ENCODE data around the gene DIP2A.
"Not testable (repeated sequence)": the region's sequence is repeated elsewhere in the genome, so short reads cannot be mapped to it uniquely, and the experiment has no call there.

DIP2A gene

DNA sequence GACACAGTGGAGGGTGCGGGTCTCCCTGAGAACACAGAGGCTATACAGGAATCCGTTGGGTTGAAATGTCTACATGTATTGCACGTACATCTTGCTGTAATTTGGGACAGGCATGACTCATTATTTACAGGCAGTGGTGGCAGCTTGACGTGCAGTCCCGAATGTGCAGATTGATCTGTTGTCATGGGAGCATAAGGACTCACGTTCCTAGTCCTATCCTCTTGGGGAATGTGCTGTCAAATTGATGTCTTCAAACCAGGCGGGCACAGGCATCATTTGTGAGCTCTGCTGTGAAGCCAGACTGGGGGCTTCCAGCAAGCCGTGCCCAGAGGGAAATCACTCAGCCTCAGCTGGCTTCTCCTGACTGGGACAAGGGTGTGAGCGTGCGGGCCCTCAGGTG lies 105.7 kb downstream of the DIP2A start:
- DNase-seq (ENCODE audit: low read depth in 1 of 2, low spot score in 1 of 2), result no peak
- TF ChIP-seq JUND (IDR thresholded peaks at IDR 0.05; ENCODE audit: low read depth), result no peak
- in situ Hi-C loops (cut with HindIII; ENCODE audit: low pct_unique_long_range_greater_than_20kb, low sequenced_read_pairs), result no loop called here

DNA sequence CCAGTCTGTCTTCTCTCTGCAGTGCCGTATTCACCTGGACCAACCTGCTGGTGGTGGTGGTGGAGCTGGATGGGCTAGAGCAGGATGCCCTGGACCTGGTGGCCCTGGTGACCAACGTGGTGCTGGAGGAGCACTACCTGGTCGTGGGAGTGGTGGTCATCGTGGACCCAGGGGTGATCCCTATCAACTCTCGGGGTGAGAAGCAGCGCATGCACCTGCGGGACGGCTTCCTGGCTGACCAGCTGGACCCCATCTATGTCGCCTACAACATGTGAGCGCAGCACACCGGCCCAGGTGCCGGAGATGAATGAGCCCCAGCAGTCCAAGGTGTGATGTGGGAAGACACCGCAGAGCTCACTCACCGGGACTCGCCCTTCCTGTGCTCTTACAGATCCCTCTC lies 108.7 kb downstream of the DIP2A start:
- DNase-seq (ENCODE audit: low read depth in 1 of 2, low spot score in 1 of 2), result no peak
- in situ Hi-C loops (cut with HindIII; ENCODE audit: low pct_unique_long_range_greater_than_20kb, low sequenced_read_pairs), result no loop called here
- TF ChIP-seq JUND (IDR thresholded peaks at IDR 0.05; ENCODE audit: low read depth), result no peak

DNA sequence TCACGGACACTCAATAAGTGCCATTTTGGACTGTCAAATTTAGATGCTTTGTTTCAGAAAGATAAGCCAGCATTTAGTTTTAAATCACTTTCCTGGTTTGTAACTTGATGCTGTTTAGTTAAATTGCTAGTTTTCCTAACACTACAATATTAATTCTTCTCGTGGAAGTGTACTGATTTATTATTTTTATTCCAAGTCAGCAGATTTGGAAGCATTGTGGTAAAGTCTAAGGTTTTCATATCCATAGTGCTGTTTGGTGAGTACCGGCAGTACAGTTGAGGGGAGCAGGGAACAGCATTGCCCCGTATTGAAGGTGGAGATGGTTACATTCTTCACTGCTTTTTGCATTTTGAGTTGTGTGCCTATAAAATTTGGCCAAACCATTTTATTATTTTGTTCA lies 109.9 kb downstream of the DIP2A start:
- DNase-seq (ENCODE audit: low read depth in 1 of 2, low spot score in 1 of 2), result no peak
- no peak for TF ChIP-seq JUND (IDR thresholded peaks at IDR 0.05; ENCODE audit: low read depth)
- in situ Hi-C loops (cut with HindIII; ENCODE audit: low pct_unique_long_range_greater_than_20kb, low sequenced_read_pairs), result no loop called here

DNA sequence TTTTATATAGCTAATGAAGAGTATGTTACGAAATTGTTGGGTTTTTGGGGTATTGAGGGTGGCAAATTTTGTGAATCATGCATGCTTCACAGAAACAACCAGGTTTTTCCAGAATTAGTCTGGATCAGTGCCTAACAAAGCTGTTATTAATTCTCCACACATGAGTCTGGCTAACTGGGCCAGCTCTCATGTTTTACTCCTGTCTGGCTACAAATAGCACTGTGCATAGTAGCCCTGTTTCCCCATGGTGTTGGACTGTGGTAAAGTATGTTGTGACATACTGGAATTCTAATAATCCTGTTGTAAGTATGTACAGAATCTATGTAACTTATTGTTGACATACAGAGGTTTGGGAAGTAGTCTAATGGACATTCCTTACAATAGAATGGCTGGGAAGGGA lies 110.4 kb downstream of the DIP2A start:
- no peak for TF ChIP-seq JUND (IDR thresholded peaks at IDR 0.05; ENCODE audit: low read depth)
- in situ Hi-C loops (cut with HindIII; ENCODE audit: low pct_unique_long_range_greater_than_20kb, low sequenced_read_pairs), result no loop called here
- no peak for DNase-seq (ENCODE audit: low read depth in 1 of 2, low spot score in 1 of 2)

DNA sequence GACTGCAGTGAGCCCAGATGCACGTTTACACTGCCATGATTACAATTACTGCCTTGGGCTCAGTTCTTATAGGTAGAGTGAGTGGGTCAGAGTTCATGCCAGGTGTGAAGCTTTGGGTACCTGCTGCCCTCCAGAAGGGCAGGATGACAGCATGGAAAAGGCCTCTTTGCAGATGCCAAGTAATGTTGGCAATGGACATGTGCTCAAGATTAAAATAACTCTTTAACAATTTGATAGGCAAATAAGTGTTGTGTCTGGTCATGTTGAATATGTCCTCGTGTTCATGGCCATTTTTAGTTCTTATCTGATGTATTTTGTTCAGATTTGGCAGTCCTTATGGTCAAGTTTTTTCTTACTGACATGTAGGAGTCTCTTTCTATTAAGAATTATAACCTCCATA lies 111.4 kb downstream of the DIP2A start:
- TF ChIP-seq JUND (IDR thresholded peaks at IDR 0.05; ENCODE audit: low read depth), result no peak
- no peak for DNase-seq (ENCODE audit: low read depth in 1 of 2, low spot score in 1 of 2)
- in situ Hi-C loops (cut with HindIII; ENCODE audit: low pct_unique_long_range_greater_than_20kb, low sequenced_read_pairs), result no loop called here

DNA sequence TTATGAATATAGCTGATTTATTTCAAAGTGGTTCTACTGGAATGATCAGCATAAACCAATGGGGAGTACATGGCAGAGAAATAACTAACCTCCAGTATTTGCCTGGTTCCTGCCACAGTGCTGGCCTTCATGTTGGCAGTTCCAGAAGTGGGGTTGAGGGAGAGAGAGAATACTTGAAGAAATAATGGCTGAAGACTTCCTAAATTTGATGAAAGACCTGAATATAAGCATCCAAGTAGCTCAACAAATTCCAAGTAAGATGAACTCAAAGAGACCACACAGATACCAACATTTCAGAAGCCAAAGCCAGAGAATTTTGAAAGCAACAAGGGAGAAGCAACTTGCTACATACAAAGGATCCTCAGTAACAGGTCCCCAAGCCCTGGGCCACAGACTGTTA lies 111.9 kb downstream of the DIP2A start:
- no peak for TF ChIP-seq JUND (IDR thresholded peaks at IDR 0.05; ENCODE audit: low read depth)
- in situ Hi-C loops (cut with HindIII; ENCODE audit: low pct_unique_long_range_greater_than_20kb, low sequenced_read_pairs), result no loop called here
- no peak for DNase-seq (ENCODE audit: low read depth in 1 of 2, low spot score in 1 of 2)

DNA sequence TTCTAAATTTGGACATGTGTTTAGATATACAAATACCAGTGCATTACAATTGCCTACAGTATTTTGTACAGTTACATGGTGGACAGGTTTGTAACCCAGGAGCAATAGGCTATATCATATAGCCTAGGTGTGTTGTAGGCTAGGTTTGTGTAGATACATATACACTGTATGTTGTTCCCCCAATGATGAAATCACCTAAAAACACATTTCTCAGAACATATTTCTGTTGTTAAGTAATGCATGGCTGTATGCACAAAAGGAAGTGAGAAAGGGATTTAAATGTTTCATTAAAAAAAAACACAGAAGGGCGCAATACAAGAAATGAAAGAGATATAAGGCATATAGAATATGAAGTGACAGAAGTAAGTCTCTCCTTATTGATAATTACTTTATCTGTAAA lies 114.2 kb downstream of the DIP2A start:
- in situ Hi-C loops (cut with HindIII; ENCODE audit: low pct_unique_long_range_greater_than_20kb, low sequenced_read_pairs), result no loop called here
- DNase-seq (ENCODE audit: low read depth in 1 of 2, low spot score in 1 of 2), result no peak
- no peak for TF ChIP-seq JUND (IDR thresholded peaks at IDR 0.05; ENCODE audit: low read depth)

DNA sequence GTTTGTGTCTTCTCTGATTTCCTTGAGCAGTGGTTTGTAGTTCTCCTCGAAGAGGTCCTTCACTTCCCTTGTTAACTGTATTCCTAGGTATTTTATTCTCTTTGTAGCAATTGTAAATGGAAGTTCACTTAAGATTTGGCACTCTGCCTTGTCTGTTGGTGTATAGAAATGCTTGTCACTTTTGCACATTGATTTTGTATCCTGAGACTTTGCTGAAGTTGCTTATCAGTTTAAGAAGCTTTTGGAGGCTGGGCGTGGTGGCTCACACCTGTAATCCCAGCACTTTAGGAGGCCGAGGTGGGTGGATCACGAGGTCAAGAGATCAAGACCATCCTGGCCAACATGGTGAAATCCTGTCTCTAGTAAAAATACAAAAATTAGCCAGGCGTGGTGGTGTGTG lies 119.1 kb downstream of the DIP2A start:
- DNase-seq (ENCODE audit: low read depth in 1 of 2, low spot score in 1 of 2); in situ Hi-C loops (cut with HindIII; ENCODE audit: low pct_unique_long_range_greater_than_20kb, low sequenced_read_pairs): not testable (repeated sequence)

DNA sequence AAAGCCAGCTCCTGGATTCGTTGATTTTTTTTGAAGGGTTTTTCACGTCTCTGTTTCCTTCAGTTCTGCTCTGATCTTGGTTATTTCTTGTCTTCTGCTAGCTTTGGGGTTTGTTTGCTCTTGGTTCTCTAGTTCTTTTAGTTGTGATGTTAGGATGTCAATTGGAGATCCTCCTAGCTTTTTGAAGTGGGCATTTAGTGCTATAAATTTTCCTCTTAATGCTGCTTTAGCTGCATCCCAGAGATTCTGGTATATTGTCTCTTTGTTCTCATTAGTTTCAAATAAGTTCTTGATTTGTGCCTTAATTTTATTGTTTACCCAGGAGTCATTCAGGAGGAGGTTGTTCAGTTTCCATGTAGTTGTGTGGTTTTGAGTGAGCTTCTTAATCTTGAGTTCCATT lies 120.7 kb downstream of the DIP2A start:
- in situ Hi-C loops (cut with HindIII; ENCODE audit: low pct_unique_long_range_greater_than_20kb, low sequenced_read_pairs); DNase-seq (ENCODE audit: low read depth in 1 of 2, low spot score in 1 of 2): not testable (repeated sequence)

DNA sequence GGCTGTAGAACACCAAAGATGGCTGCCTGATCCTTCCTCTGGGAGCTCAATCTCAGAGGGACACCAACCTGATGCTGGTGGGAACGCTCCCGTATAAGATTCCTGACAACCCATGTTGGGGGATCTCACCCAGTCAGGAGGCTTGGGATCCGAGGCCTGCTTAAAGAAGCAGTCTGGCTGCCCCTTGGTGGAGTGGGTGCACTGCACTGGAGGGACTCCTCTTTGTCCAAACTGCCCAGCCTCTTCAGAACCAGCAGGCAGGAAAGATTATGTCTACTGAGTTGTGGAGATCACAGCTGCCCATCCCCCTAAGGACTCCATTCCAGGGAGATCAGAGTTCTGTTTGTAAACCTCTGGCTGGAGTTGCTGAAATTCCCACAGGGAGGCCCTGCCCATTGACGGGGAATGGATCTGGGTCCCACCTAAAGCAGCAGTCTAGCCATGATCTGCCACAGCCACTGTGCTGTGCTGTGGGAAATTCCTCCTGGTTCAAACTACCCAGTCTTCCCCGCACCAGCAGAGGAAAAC lies 123.2 kb downstream of the DIP2A start:
- no peak for TF ChIP-seq JUND (IDR thresholded peaks at IDR 0.05; ENCODE audit: low read depth)
- no peak for DNase-seq (ENCODE audit: low read depth in 1 of 2, low spot score in 1 of 2)
- in situ Hi-C loops (cut with HindIII; ENCODE audit: low pct_unique_long_range_greater_than_20kb, low sequenced_read_pairs), result no loop called here

DNA sequence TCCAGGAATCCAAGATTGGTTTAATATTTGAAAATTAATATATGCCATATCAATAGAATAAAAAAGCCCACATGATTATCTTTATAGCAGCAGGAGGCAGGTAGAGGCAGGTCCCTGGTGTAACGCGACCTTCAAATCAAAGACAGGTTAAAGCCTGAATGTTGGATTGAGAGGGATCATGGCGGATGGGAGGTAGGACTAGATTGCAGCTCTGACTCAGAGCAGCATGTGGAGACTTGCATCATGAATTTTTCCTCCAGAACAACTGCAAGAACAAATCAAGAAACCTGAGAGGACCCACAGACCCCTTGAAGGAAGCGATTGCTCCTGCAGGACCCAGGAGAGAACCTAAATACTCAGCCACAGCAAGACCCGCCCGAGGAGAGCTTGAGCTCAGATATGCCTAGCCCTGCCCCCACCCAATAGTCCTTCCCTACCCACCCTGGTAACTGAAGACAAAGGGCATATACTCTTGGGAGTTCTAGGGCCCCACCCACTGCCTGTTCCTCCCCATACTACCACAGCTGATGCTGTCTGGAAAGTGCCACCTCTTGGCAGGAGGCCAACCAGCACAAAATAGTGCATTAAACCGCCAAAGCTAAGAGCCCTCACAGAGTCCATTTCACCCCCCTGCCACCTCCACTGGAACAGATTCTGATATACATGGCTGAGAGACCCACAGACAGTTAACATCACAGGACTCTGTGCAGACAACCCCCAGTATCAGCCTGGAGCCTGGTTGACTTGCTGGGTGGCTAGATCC lies 126.7 kb downstream of the DIP2A start:
- in situ Hi-C loops (cut with HindIII; ENCODE audit: low pct_unique_long_range_greater_than_20kb, low sequenced_read_pairs), result no loop called here
- no peak for DNase-seq (ENCODE audit: low read depth in 1 of 2, low spot score in 1 of 2)
- TF ChIP-seq JUND (IDR thresholded peaks at IDR 0.05; ENCODE audit: low read depth), result no peak

DNA sequence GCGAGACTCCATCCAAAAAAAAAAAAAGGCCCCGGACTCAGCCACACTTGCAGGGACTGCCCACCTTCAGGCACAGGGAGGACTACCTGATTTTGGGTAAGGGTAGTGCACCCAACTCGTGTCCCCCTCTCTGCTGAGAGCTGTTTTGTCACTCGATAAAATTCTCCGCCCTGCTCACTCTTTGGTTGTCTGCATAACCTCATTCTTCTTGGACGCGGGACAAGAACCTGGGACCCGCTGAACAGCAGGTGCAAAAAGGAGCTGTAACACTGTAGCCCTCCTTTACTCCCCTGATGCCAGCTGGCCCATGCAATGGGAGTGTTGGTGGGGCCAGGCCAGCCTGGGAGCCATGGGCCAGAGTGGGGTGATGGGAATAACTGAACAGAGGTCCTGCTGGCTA lies 135.6 kb downstream of the DIP2A start:
- in situ Hi-C loops (cut with HindIII; ENCODE audit: low pct_unique_long_range_greater_than_20kb, low sequenced_read_pairs), result no loop called here
- peak in 1 of 2 experiments; percentile 53 for DNase-seq (ENCODE audit: low read depth in 1 of 2, low spot score in 1 of 2)
- no peak for TF ChIP-seq JUND (IDR thresholded peaks at IDR 0.05; ENCODE audit: low read depth)

DNA sequence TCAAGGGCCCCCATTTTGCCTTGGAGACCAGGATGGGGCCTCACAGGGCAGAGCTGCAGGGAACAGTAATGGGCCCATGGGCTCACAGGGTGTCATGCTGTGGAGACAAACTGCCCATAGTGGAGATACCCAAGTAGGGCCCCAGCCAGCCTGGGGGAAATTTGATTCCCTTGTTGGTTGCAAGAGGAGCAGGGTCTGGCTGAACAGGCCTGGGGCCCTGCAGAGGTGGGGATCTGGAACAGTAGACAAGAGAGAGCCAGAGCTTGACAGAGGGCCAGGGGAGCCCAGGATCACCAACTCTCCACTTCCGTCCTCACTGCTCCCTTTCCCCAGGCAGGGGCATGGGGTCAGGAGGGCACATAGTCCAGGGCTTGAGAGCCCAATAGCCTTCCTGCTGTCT lies 137.5 kb downstream of the DIP2A start:
- no peak for DNase-seq (ENCODE audit: low read depth in 1 of 2, low spot score in 1 of 2)
- TF ChIP-seq JUND (IDR thresholded peaks at IDR 0.05; ENCODE audit: low read depth), result no peak
- in situ Hi-C loops (cut with HindIII; ENCODE audit: low pct_unique_long_range_greater_than_20kb, low sequenced_read_pairs), result no loop called here

DNA sequence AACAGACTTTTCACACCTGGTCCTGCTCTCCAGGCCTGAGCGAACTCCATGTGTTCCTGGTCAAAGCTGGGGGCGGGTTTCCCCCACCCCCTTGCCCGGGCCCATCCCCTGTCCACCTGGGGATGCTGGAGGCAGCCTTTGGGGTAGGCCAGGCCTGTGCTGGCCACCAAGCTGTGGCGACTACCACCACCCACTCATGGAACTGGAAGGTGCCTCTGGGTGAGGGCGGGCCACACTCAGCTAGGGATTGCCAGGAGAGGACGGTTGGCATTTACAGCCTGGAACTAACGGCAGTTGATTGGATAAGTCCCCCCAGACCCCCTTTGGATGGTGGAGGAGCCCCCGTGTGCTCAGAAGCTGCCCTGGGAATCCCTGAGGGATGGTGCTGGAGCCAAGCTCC lies 138.3 kb downstream of the DIP2A start:
- no peak for DNase-seq (ENCODE audit: low read depth in 1 of 2, low spot score in 1 of 2)
- in situ Hi-C loops (cut with HindIII; ENCODE audit: low pct_unique_long_range_greater_than_20kb, low sequenced_read_pairs), result no loop called here
- TF ChIP-seq JUND (IDR thresholded peaks at IDR 0.05; ENCODE audit: low read depth), result no peak
